ENCODE measurements around the gene BEAN1. TPM values are rescaled to one million over a fixed set of nuclear protein-coding genes. Genes with fewer than 3 reads are reported as not detected.

Gene BEAN1
- total RNA-seq, 1 experiment from 2014 or later: 1.9 TPM

- Histone ChIP-seq H3K4me3 (ENCODE audit: low read length) (no peak overlapping the region), H3K27ac (ENCODE audit: low read length) (no peak overlapping the region), H3K79me2 (ENCODE audit: low read length) (no peaks in the 10 kb centered on the region), H3K9me3 (ENCODE audit: low read length) (no peaks in the 10 kb centered on the region), H3F3A (ENCODE audit: low read length, unreplicated experiment) (no peaks in the 10 kb centered on the region), H3K4me1 (ENCODE audit: insufficient read depth, low read length) (peaks cover 16% of the 10 kb centered on the region), H2AFZ (ENCODE audit: low read length) (no peak overlapping the region), H3K9me2 (replicated peaks; ENCODE audit: low read length) (no peaks in the 10 kb centered on the region), H3K36me3 (ENCODE audit: low read depth, low read length) (no peaks in the 10 kb centered on the region), H3K27me3 (ENCODE audit: low read length) (no peaks in the 10 kb centered on the region), H3K4me2 (ENCODE audit: low read length) (no peak overlapping the region), H3K9ac (ENCODE audit: low read length) (no peak overlapping the region), H4K20me1 (ENCODE audit: low read length) (no peaks in the 10 kb centered on the region)
- TF ChIP-seq CTCF (conservative IDR thresholded peaks at IDR 0.05; ENCODE audit: low read depth, low read length) (no peak), EZH2phosphoT487 (IDR thresholded peaks at IDR 0.05; ENCODE audit: borderline replicate concordance, low read length) (no peak), EZH2 (IDR thresholded peaks at IDR 0.05; ENCODE audit: low read length, unreplicated experiment) (no peak)
- intact Hi-C loops (cut with micrococcal nuclease): no loop called here
- DNase-seq (no peak), ATAC-seq (no peak)
- ChIA-PET POLR2A (ENCODE audit: unreplicated experiment) (no interaction called here), CTCF (no interaction called here)
- no TSS peak for BruUV-seq (replicated peaks)
Observed at GRCh38 chr16:66503030-66503429, 75.9 kb downstream of the BEAN1 start.

- no peak for ATAC-seq
- H3K79me2 ChIP-seq (ENCODE audit: low read length): no peaks in the 10 kb centered on the region
- BruUV-seq (replicated peaks): no TSS peak
- peaks cover 19% of the 10 kb centered on the region for H3K4me1 ChIP-seq (ENCODE audit: insufficient read depth, low read length)
- DNase-seq: no peak
- CTCF ChIA-PET: no interaction called here
- H3F3A ChIP-seq (ENCODE audit: low read length, unreplicated experiment): no peaks in the 10 kb centered on the region
- intact Hi-C loops (cut with micrococcal nuclease): no loop called here
- H3K4me2 ChIP-seq (ENCODE audit: low read length): no peak overlapping the region
- no peaks in the 10 kb centered on the region for H3K9me2 ChIP-seq (replicated peaks; ENCODE audit: low read length)
- TF ChIP-seq EZH2phosphoT487 (IDR thresholded peaks at IDR 0.05; ENCODE audit: borderline replicate concordance, low read length) (no peak), CTCF (conservative IDR thresholded peaks at IDR 0.05; ENCODE audit: low read depth, low read length) (no peak), EZH2 (IDR thresholded peaks at IDR 0.05; ENCODE audit: low read length, unreplicated experiment) (no peak)
- no peaks in the 10 kb centered on the region for H4K20me1 ChIP-seq (ENCODE audit: low read length)
- POLR2A ChIA-PET (ENCODE audit: unreplicated experiment): no interaction called here
- H3K36me3 ChIP-seq (ENCODE audit: low read depth, low read length): no peaks in the 10 kb centered on the region
- no peaks in the 10 kb centered on the region for H3K27me3 ChIP-seq (ENCODE audit: low read length)
- H3K9me3 ChIP-seq (ENCODE audit: low read length): no peaks in the 10 kb centered on the region
- H2AFZ ChIP-seq (ENCODE audit: low read length): no peak overlapping the region
- H3K27ac ChIP-seq (ENCODE audit: low read length): no peak overlapping the region
- no peak overlapping the region for H3K4me3 ChIP-seq (ENCODE audit: low read length)
- no peak overlapping the region for H3K9ac ChIP-seq (ENCODE audit: low read length)
Observed at GRCh38 chr16:66503612-66504011, 76.5 kb downstream of the BEAN1 start.

- Histone ChIP-seq H3K4me2 (ENCODE audit: low read length) (peak overlapping the region; percentile 74), H3K9ac (ENCODE audit: low read length) (peak overlapping the region; percentile 27), H3K79me2 (ENCODE audit: low read length) (no peaks in the 10 kb centered on the region), H3K4me3 (ENCODE audit: low read length) (no peak overlapping the region; the same call in 1 of the 2 replicates), H4K20me1 (ENCODE audit: low read length) (no peaks in the 10 kb centered on the region), H3K36me3 (ENCODE audit: low read depth, low read length) (no peaks in the 10 kb centered on the region), H3K27ac (ENCODE audit: low read length) (peak overlapping the region; percentile 89), H3K9me2 (replicated peaks; ENCODE audit: low read length) (no peaks in the 10 kb centered on the region), H3K4me1 (ENCODE audit: insufficient read depth, low read length) (peaks cover 60% of the 10 kb centered on the region), H3F3A (ENCODE audit: low read length, unreplicated experiment) (peaks cover 6% of the 10 kb centered on the region), H3K27me3 (ENCODE audit: low read length) (no peaks in the 10 kb centered on the region), H2AFZ (ENCODE audit: low read length) (no peak overlapping the region), H3K9me3 (ENCODE audit: low read length) (no peaks in the 10 kb centered on the region)
- TF ChIP-seq EZH2 (IDR thresholded peaks at IDR 0.05; ENCODE audit: low read length, unreplicated experiment) (no peak), CTCF (conservative IDR thresholded peaks at IDR 0.05; ENCODE audit: low read depth, low read length) (no peak), EZH2phosphoT487 (IDR thresholded peaks at IDR 0.05; ENCODE audit: borderline replicate concordance, low read length) (no peak)
- intact Hi-C loops (cut with micrococcal nuclease): loop anchor here (1.0 to 5.0 kb wide), 2 partner anchors 9 to 45 kb away; partner anchors contain the start of genes CKLF and TK2
- ATAC-seq (no peak), DNase-seq (no peak)
- no TSS peak for BruUV-seq (replicated peaks)
- ChIA-PET CTCF (interaction anchor here (0.8 to 1.4 kb wide), 4 partner anchors 14 to 365 kb away, joined by 3 to 7 read pairs (median 4); no protein-coding TSS in a partner anchor), POLR2A (ENCODE audit: unreplicated experiment) (interaction anchor here (1.0 to 1.3 kb wide), 2 partner anchors 14 to 99 kb away, joined by 3 to 4 read pairs; no protein-coding TSS in a partner anchor)
Observed at GRCh38 chr16:66507731-66508239, 80.7 kb downstream of the BEAN1 start.

Measured in PC-3 (cell line).